Immature natural killer cell (primary cell): ENCODE measurements around the gene PIP4K2A. TPM values are rescaled to one million over a fixed set of nuclear protein-coding genes. Genes with fewer than 3 reads are reported as not detected.
A peak's percentile ranks its signal among the peaks of the same experiment; 100 is the strongest.

Source experiments
- DNase-seq, 3 donors: peaks; one replicate each; pipeline ENCODE4 v3.0.0; 2022; ENCODE audit warnings: mixed read lengths in 1 of 3
- H3K27ac Mint-ChIP-seq, 6 donors: one replicate each; pipeline ENCODE4 v1.8.0; 2020; ENCODE audit warnings: mixed read lengths in 6 of 6, mild to moderate bottlenecking in 5 of 6, inconsistent platforms in 4 of 6, moderate library complexity in 3 of 6
- H3K27me3 Mint-ChIP-seq, 3 donors: one replicate each; pipeline ENCODE4 v1.8.0; 2020 to 2021; ENCODE audit warnings: low read depth in 3 of 3, mild to moderate bottlenecking in 3 of 3, mixed read lengths in 3 of 3, moderate library complexity in 3 of 3, inconsistent platforms in 1 of 3
- H3K36me3 Mint-ChIP-seq, 3 donors: one replicate each; pipeline ENCODE4 v1.8.0; 2020; ENCODE audit warnings: mixed read lengths in 3 of 3, inconsistent platforms in 2 of 3, mild to moderate bottlenecking in 2 of 3
- H3K4me1 Mint-ChIP-seq, 2 donors: one replicate each; pipeline ENCODE4 v1.8.0; 2020; ENCODE audit warnings: inconsistent platforms in 2 of 2, mild to moderate bottlenecking in 2 of 2, mixed read lengths in 2 of 2, moderate library complexity in 1 of 2
- H3K4me3 Mint-ChIP-seq, 5 donors: one replicate each; pipeline ENCODE4 v1.8.0; 2020; ENCODE audit warnings: mild to moderate bottlenecking in 5 of 5, mixed read lengths in 5 of 5, inconsistent platforms in 3 of 5, moderate library complexity in 3 of 5
- H3K9me3 Mint-ChIP-seq, 6 donors: one replicate each; pipeline ENCODE4 v1.8.0; 2020; ENCODE audit warnings: mild to moderate bottlenecking in 6 of 6, mixed read lengths in 6 of 6, inconsistent platforms in 4 of 6, moderate library complexity in 3 of 6
- polyA plus RNA-seq, 3 donors: library from polyadenylated mRNA; unstranded; fragments of 300-500 nt; fragmentation: Illumina TruSeq; gene quantifications; one replicate each; pipeline ENCODE4 v1.2.3, GENCODE V29; 2021

Gene PIP4K2A
- polyA plus RNA-seq, 3 donors from 2014 or later: 62.9 to 138 (median 80.3) TPM

- H3K27me3 Mint-ChIP-seq: peaks cover 0 to 24% (median 10%) of the 10 kb centered on the region in 3 donors
- H3K4me1 Mint-ChIP-seq: peaks cover 49 to 55% of the 10 kb centered on the region in 2 donors
- H3K36me3 Mint-ChIP-seq: no peaks in the 10 kb centered on the region
- H3K4me3 Mint-ChIP-seq: peak overlapping the region; percentile 88 to 98 (median 96)
- peak; percentile 43 to 52 (median 51) for DNase-seq
- peak overlapping the region; percentile 85 to 96 (median 90) for H3K27ac Mint-ChIP-seq
- H3K9me3 Mint-ChIP-seq: no peaks in the 10 kb centered on the region
Measured at GRCh38 chr10:22712956-22713852, 1.2 kb downstream of the PIP4K2A start.

- no peak for DNase-seq
- no peaks in the 10 kb centered on the region for H3K36me3 Mint-ChIP-seq
- H3K9me3 Mint-ChIP-seq: no peaks in the 10 kb centered on the region
- H3K4me3 Mint-ChIP-seq: peak overlapping the region; percentile 88 to 98 (median 96)
- peaks cover 0 to 24% (median 10%) of the 10 kb centered on the region in 3 donors for H3K27me3 Mint-ChIP-seq
- peaks cover 57 to 63% of the 10 kb centered on the region in 2 donors for H3K4me1 Mint-ChIP-seq
- H3K27ac Mint-ChIP-seq: peak overlapping the region; percentile 85 to 96 (median 90)
Measured at GRCh38 chr10:22712211-22712955, 2.0 kb downstream of the PIP4K2A start.

GRCh38 chr10:22711373-22711772 lies 3.0 kb downstream of the PIP4K2A start:
- Mint-ChIP-seq H3K27ac (peak overlapping the region; percentile 85 to 96 (median 88)), H3K27me3 (peaks cover 0 to 24% (median 10%) of the 10 kb centered on the region in 3 donors), H3K9me3 (no peaks in the 10 kb centered on the region), H3K36me3 (no peaks in the 10 kb centered on the region), H3K4me1 (peaks cover 67 to 73% of the 10 kb centered on the region in 2 donors), H3K4me3 (peak overlapping the region; percentile 88 to 98 (median 96))
- no peak for DNase-seq

GRCh38 chr10:22710139-22710745 lies 4.1 kb downstream of the PIP4K2A start:
- no peak for DNase-seq
- no peaks in the 10 kb centered on the region for H3K36me3 Mint-ChIP-seq
- H3K4me1 Mint-ChIP-seq: peaks cover 76 to 81% of the 10 kb centered on the region in 2 donors
- H3K27me3 Mint-ChIP-seq: peaks cover 0 to 23% (median 9%) of the 10 kb centered on the region in 3 donors
- no peaks in the 10 kb centered on the region for H3K9me3 Mint-ChIP-seq
- H3K27ac Mint-ChIP-seq: peak overlapping the region; percentile 85 to 96 (median 90)
- peak overlapping the region; percentile 88 to 98 (median 96) for H3K4me3 Mint-ChIP-seq

- Mint-ChIP-seq H3K4me1 (peaks cover 86 to 92% of the 10 kb centered on the region in 2 donors), H3K36me3 (peaks cover 0 to 3% (median 0%) of the 10 kb centered on the region in 3 donors), H3K27ac (peak overlapping the region; percentile 85 to 96 (median 89)), H3K4me3 (peak overlapping the region; percentile 28 to 96 (median 88)), H3K27me3 (peaks cover 2 to 20% (median 9%) of the 10 kb centered on the region in 3 donors), H3K9me3 (no peaks in the 10 kb centered on the region)
- DNase-seq: no peak
Measured at GRCh38 chr10:22708772-22709171, 5.6 kb downstream of the PIP4K2A start.

- no peaks in the 10 kb centered on the region for H3K9me3 Mint-ChIP-seq
- peak overlapping the region; percentile 83 to 96 (median 88) for H3K27ac Mint-ChIP-seq
- H3K4me1 Mint-ChIP-seq: peaks cover 100% of the 10 kb centered on the region in 2 donors
- H3K27me3 Mint-ChIP-seq: peaks cover 2 to 5% (median 4%) of the 10 kb centered on the region in 3 donors
- no peak for DNase-seq
- H3K4me3 Mint-ChIP-seq: peak overlapping the region; percentile 74 to 83 (median 78)
- H3K36me3 Mint-ChIP-seq: peaks cover 0 to 6% (median 0%) of the 10 kb centered on the region in 3 donors
Measured at GRCh38 chr10:22705527-22705926, 8.9 kb downstream of the PIP4K2A start.

- Mint-ChIP-seq H3K36me3 (peaks cover 0 to 6% (median 0%) of the 10 kb centered on the region in 3 donors), H3K4me3 (peak overlapping the region; percentile 63 to 83 (median 78)), H3K9me3 (no peaks in the 10 kb centered on the region), H3K27me3 (peaks cover 2 to 5% (median 4%) of the 10 kb centered on the region in 3 donors), H3K27ac (peak overlapping the region; percentile 83 to 93 (median 88)), H3K4me1 (peaks cover 100% of the 10 kb centered on the region in 2 donors)
- DNase-seq: no peak
Measured at GRCh38 chr10:22704942-22705341, 9.4 kb downstream of the PIP4K2A start.

GRCh38 chr10:22704471-22704911 lies 9.9 kb downstream of the PIP4K2A start:
- no peak for DNase-seq
- Mint-ChIP-seq H3K27me3 (peaks cover 2 to 5% (median 4%) of the 10 kb centered on the region in 3 donors), H3K27ac (peak overlapping the region; percentile 83 to 93 (median 88)), H3K4me1 (peaks cover 99 to 100% of the 10 kb centered on the region in 2 donors), H3K36me3 (peaks cover 0 to 6% (median 0%) of the 10 kb centered on the region in 3 donors), H3K9me3 (no peaks in the 10 kb centered on the region), H3K4me3 (peak overlapping the region; percentile 63 to 83 (median 78))

GRCh38 chr10:22702348-22702747 lies 12.0 kb downstream of the PIP4K2A start:
- Mint-ChIP-seq H3K9me3 (no peaks in the 10 kb centered on the region), H3K36me3 (peaks cover 0 to 6% (median 0%) of the 10 kb centered on the region in 3 donors), H3K4me3 (peak overlapping the region; percentile 25 to 78 (median 63))

GRCh38 chr10:22701132-22701826 lies 13.1 kb downstream of the PIP4K2A start:
- Mint-ChIP-seq H3K9me3 (no peaks in the 10 kb centered on the region), H3K36me3 (peaks cover 0 to 6% (median 0%) of the 10 kb centered on the region in 3 donors), H3K27ac (peak overlapping the region; percentile 62 to 95 (median 88)), H3K4me3 (peak overlapping the region; percentile 33 to 78 (median 63)), H3K4me1 (peaks cover 92 to 99% of the 10 kb centered on the region in 2 donors), H3K27me3 (peaks cover 2 to 5% (median 4%) of the 10 kb centered on the region in 3 donors)
- no peak for DNase-seq

More at GRCh38 chr10:22702348-22702747, 12.0 kb downstream of the PIP4K2A start:
- Mint-ChIP-seq H3K27ac (peak overlapping the region; percentile 62 to 95 (median 88)), H3K4me1 (peaks cover 97 to 100% of the 10 kb centered on the region in 2 donors), H3K27me3 (peaks cover 2 to 5% (median 4%) of the 10 kb centered on the region in 3 donors)
- no peak for DNase-seq

- Mint-ChIP-seq H3K4me1 (peaks cover 91 to 99% of the 10 kb centered on the region in 2 donors), H3K27ac (peak overlapping the region; percentile 62 to 95 (median 83)), H3K4me3 (peak overlapping the region in 4 of 5 donors; percentile 37 to 66 (median 48)), H3K36me3 (peaks cover 0 to 6% (median 0%) of the 10 kb centered on the region in 3 donors), H3K9me3 (no peaks in the 10 kb centered on the region), H3K27me3 (peaks cover 2 to 4% (median 4%) of the 10 kb centered on the region in 3 donors)
- DNase-seq: no peak
Measured at GRCh38 chr10:22700489-22700888, 13.9 kb downstream of the PIP4K2A start.

- H3K4me3 Mint-ChIP-seq: peak overlapping the region in 4 of 5 donors; percentile 22 to 66 (median 48)
Measured at GRCh38 chr10:22699976-22700375, 14.4 kb downstream of the PIP4K2A start.

More at GRCh38 chr10:22699976-22700375, 14.4 kb downstream of the PIP4K2A start:
- no peak for DNase-seq
- Mint-ChIP-seq H3K9me3 (no peaks in the 10 kb centered on the region), H3K27me3 (peaks cover 0 to 1% (median 1%) of the 10 kb centered on the region in 3 donors), H3K27ac (peak overlapping the region; percentile 51 to 95 (median 83)), H3K4me1 (peaks cover 89 to 99% of the 10 kb centered on the region in 2 donors), H3K36me3 (peaks cover 0 to 6% (median 0%) of the 10 kb centered on the region in 3 donors)
